Fibroblast of lung (primary cell): Measurements from ENCODE around the gene WHAMM.

Source experiments
- CTCF ChIP-seq, 2 donors: IDR thresholded peaks in 1 of 2; conservative IDR thresholded peaks in 1 of 2; 1 replicate in 1 of 2; 2 replicates in 1 of 2; pipeline ENCODE4 v1.5.1; 2011 to 2012; ENCODE audit warnings: low read length in 2 of 2, control low read depth in 1 of 2, inconsistent platforms in 1 of 2, low read depth in 1 of 2, mild to moderate bottlenecking in 1 of 2
- EZH2 ChIP-seq: IDR thresholded peaks from 2 replicates; pipeline ENCODE4 v1.5.1; 2012; ENCODE audit warnings: low read length, control low read depth, mild to moderate bottlenecking; ENCODE audit errors: missing control alignments

DNA sequence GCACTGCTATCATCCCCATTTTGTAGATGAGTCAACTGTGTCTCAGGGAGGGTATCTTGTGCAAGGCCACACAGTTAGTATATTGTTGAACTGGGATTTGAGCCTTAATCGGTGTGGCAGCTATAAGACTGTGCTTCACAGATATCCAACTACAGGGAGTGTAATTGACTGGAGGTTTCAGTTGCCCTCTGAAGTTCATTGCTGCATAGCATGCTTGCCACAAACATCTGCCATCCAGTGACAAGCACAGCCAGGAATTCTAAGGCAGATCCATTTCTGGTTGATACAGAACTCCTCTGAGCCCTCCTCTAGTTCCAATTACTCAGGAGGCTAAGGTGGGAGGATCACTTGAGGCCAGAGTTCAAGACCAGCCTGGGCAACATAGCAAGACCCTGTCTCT, 19.9 kb upstream of the WHAMM start:
- no peak for TF ChIP-seq EZH2
- no peak for TF ChIP-seq CTCF (conservative IDR thresholded peaks at IDR 0.05 in 1 of 2, IDR thresholded peaks at IDR 0.05 in 1 of 2; ENCODE audit: low read depth in 1 of 2, low read length in 2 of 2)
